Thyroid gland (tissue), 4 donors: ENCODE results near the gene SNX9. TPM values are rescaled to one million over a fixed set of nuclear protein-coding genes. Genes with fewer than 3 reads are reported as not detected.
"Not testable (repeated sequence)": the region's sequence is repeated elsewhere in the genome, so short reads cannot be mapped to it uniquely, and the experiment has no call there.

Experiments used
- DNase-seq, 2 donors: peaks; one replicate each; pipeline ENCODE4 v3.0.0-alpha.2; 2019
- H3K27ac ChIP-seq, 3 donors: fragments of 200-600 bp; sonication (generic); 1 replicate in 2 of 3; 2 replicates in 1 of 3; pipeline ENCODE4 v1.5.1; 2016 to 2019; ENCODE audit warnings: mild to moderate bottlenecking in 1 of 3, moderate library complexity in 1 of 3
- H3K27me3 ChIP-seq: fragments of 200-600 bp; sonication (generic); one replicate; pipeline ENCODE4 v1.5.1; 2019
- H3K36me3 ChIP-seq, 2 donors: fragments of 200-600 bp; sonication (generic); one replicate each; pipeline ENCODE4 v1.5.1; 2016 to 2019
- H3K4me1 ChIP-seq, 2 donors: fragments of 200-600 bp; sonication (generic); one replicate each; pipeline ENCODE4 v1.5.1; 2017 to 2019
- H3K4me3 ChIP-seq, 3 donors: fragments of 200-600 bp; sonication (generic); replicated peaks in 1 of 3; 1 replicate in 2 of 3; 2 replicates in 1 of 3; pipeline ENCODE4 v1.5.1; 2016; ENCODE audit warnings: mild to moderate bottlenecking in 1 of 3
- H3K9me3 ChIP-seq: fragments of 200-600 bp; sonication (generic); one replicate; pipeline ENCODE4 v1.5.1; 2017
- CTCF ChIP-seq, 6 experiments: fragments of 200-600 bp in 3 of 6; fragments of 450-650 bp in 3 of 6; sonication (generic) in 3 of 6; IDR thresholded peaks; one replicate each; pipeline ENCODE4 v1.5.1; 2016 to 2019; ENCODE audit warnings: antibody characterized with exemption in 6 of 6, mild to moderate bottlenecking in 2 of 6, inconsistent platforms in 1 of 6, moderate library complexity in 1 of 6
- POLR2A ChIP-seq, 2 donors: fragments of 450-650 bp; IDR thresholded peaks; one replicate each; pipeline ENCODE4 v1.6.1; 2017; ENCODE audit warnings: antibody characterized with exemption in 2 of 2, mild to moderate bottlenecking in 2 of 2, moderate library complexity in 1 of 2
- WGBS, 2 donors: methylation state at CpG; one replicate each; pipeline ENCODE4 v1.1.5; 2017; 5-methylcytosine and 5-hydroxymethylcytosine counted together
- intact Hi-C: fragments of 100-400 bp; cut with DNase I; formaldehyde crosslinking; loops from one replicate; pipeline ENCODE4 v1.15.1; 2023
- total RNA-seq, 4 donors: library from RNA; depleted of rRNA; stranded (reverse); fragments of >200 nt; gene quantifications; one replicate each; pipeline ENCODE4 v1.2.3, GENCODE V29; 2016

SNX9 gene
- total RNA-seq, 4 donors from 2014 or later: 44.6 to 73.1 (median 47.2) TPM

- Histone ChIP-seq H3K27me3 (no peaks in the 10 kb centered on the region), H3K9me3 (no peaks in the 10 kb centered on the region)
- no peak for TF ChIP-seq POLR2A (IDR thresholded peaks at IDR 0.05)
- no peak for TF ChIP-seq CTCF (IDR thresholded peaks at IDR 0.05)
These were observed 73.9 kb downstream of the SNX9 start for GRCh38 chr6:157896932-157897331.

GRCh38 chr6:157898169-157898568 lies 75.1 kb downstream of the SNX9 start:
- peaks cover 14 to 18% of the 10 kb centered on the region in 2 donors for H3K36me3 ChIP-seq
- intact Hi-C loops: no loop called here
- H3K9me3 ChIP-seq: no peaks in the 10 kb centered on the region
- no peaks in the 10 kb centered on the region for H3K4me1 ChIP-seq
- TF ChIP-seq CTCF (IDR thresholded peaks at IDR 0.05) (no peak), POLR2A (IDR thresholded peaks at IDR 0.05) (no peak)
- H3K27ac ChIP-seq: no peak overlapping the region
- H3K27me3 ChIP-seq: no peaks in the 10 kb centered on the region
- H3K4me3 ChIP-seq: no peak overlapping the region
- 74 to 79% methylated on average over 7 of the region's 7 CpGs for WGBS, 2 donors
- DNase-seq: no peak

More at GRCh38 chr6:157896932-157897331, 73.9 kb downstream of the SNX9 start:
- H3K4me1 ChIP-seq: no peaks in the 10 kb centered on the region
- H3K4me3 ChIP-seq: no peak overlapping the region
- 95 to 100% methylated on average over 4 of the region's 4 CpGs for WGBS, 2 donors
- no peak for DNase-seq
- intact Hi-C loops: no loop called here
- H3K27ac ChIP-seq: no peak overlapping the region
- H3K36me3 ChIP-seq: peaks cover 11 to 13% of the 10 kb centered on the region in 2 donors

- WGBS, 2 donors: 84 to 85% methylated on average over 3 of the region's 3 CpGs
- no peak overlapping the region for H3K4me3 ChIP-seq
- intact Hi-C loops: no loop called here
These were observed 75.6 kb downstream of the SNX9 start for GRCh38 chr6:157898640-157899039.

GRCh38 chr6:157900262-157900661 lies 77.2 kb downstream of the SNX9 start:
- DNase-seq, H3K27ac ChIP-seq, H3K4me3 ChIP-seq, H3K9me3 ChIP-seq, intact Hi-C loops, H3K27me3 ChIP-seq, H3K4me1 ChIP-seq: not testable (repeated sequence)
- peaks cover 14 to 18% of the 10 kb centered on the region in 2 donors for H3K36me3 ChIP-seq
- 91 to 96% methylated on average over 11 of the region's 11 CpGs for WGBS, 2 donors

More at GRCh38 chr6:157898640-157899039, 75.6 kb downstream of the SNX9 start:
- Histone ChIP-seq H3K4me1 (no peaks in the 10 kb centered on the region), H3K27me3 (no peaks in the 10 kb centered on the region), H3K27ac (no peak overlapping the region), H3K9me3 (no peaks in the 10 kb centered on the region), H3K36me3 (peaks cover 14 to 18% of the 10 kb centered on the region in 2 donors)
- TF ChIP-seq CTCF (IDR thresholded peaks at IDR 0.05) (no peak), POLR2A (IDR thresholded peaks at IDR 0.05) (no peak)
- DNase-seq: no peak

GRCh38 chr6:157900751-157901150 lies 77.7 kb downstream of the SNX9 start:
- H3K36me3 ChIP-seq: peaks cover 14 to 18% of the 10 kb centered on the region in 2 donors
- H3K4me1 ChIP-seq, H3K9me3 ChIP-seq, DNase-seq, H3K27me3 ChIP-seq, intact Hi-C loops, H3K4me3 ChIP-seq, H3K27ac ChIP-seq: not testable (repeated sequence)
- 72 to 75% methylated on average over 4 of the region's 4 CpGs for WGBS, 2 donors

GRCh38 chr6:157904999-157905398 lies 82.0 kb downstream of the SNX9 start:
- Histone ChIP-seq H3K4me3 (no peak overlapping the region), H3K27ac (no peak overlapping the region), H3K27me3 (no peaks in the 10 kb centered on the region), H3K36me3 (peaks cover 5 to 10% of the 10 kb centered on the region in 2 donors), H3K4me1 (peaks cover 0 to 21% of the 10 kb centered on the region in 2 donors), H3K9me3 (no peaks in the 10 kb centered on the region)
- TF ChIP-seq CTCF (IDR thresholded peaks at IDR 0.05) (no peak), POLR2A (IDR thresholded peaks at IDR 0.05) (no peak)
- intact Hi-C loops: no loop called here
- no peak for DNase-seq
- WGBS, 2 donors: 68 to 69% methylated on average over 4 of the region's 4 CpGs
